NCI-H2196 treated with DMSO at 0.1 percent for 48 hours (cell line): Measurements from ENCODE around the gene MYBL2.
"Not testable (repeated sequence)": the region's sequence is repeated elsewhere in the genome, so short reads cannot be mapped to it uniquely, and the experiment has no call there.

Experiments
- DNase-seq: peaks from one replicate; lab custom pipeline; 2025; ENCODE audit not compliant: unreplicated experiment; lab: John Stamatoyannopoulos, UW

MYBL2 gene

GRCh38 chr20:43749734-43750294, 82.9 kb downstream of the MYBL2 start:
- peak; percentile 27 for DNase-seq

- DNase-seq: no peak
Measured at GRCh38 chr20:43750774-43751166, 83.9 kb downstream of the MYBL2 start.

- DNase-seq: peak; percentile 32
Measured at GRCh38 chr20:43751167-43752050, 84.5 kb downstream of the MYBL2 start.

- no peak for DNase-seq
Measured at GRCh38 chr20:43752051-43752360, 85.1 kb downstream of the MYBL2 start.

- DNase-seq: no peak
Measured at GRCh38 chr20:43752561-43753301, 85.8 kb downstream of the MYBL2 start.

- no peak for DNase-seq
Measured at GRCh38 chr20:43755390-43755789, 88.5 kb downstream of the MYBL2 start.

- DNase-seq: no peak
Measured at GRCh38 chr20:43755851-43756250, 88.9 kb downstream of the MYBL2 start.

GRCh38 chr20:43757888-43758287, 91.0 kb downstream of the MYBL2 start:
- not testable (repeated sequence) for DNase-seq

- DNase-seq: no peak
Measured at GRCh38 chr20:43761386-43762340, 94.7 kb downstream of the MYBL2 start.

- DNase-seq: no peak
Measured at GRCh38 chr20:43762911-43763310, 96.0 kb downstream of the MYBL2 start.

- no peak for DNase-seq
Measured at GRCh38 chr20:43765916-43766315, 99.0 kb downstream of the MYBL2 start.
